GM21737 (cell line): Measurements from ENCODE around the gene LRRC14B.
"Not testable (repeated sequence)": the region's sequence is repeated elsewhere in the genome, so short reads cannot be mapped to it uniquely, and the experiment has no call there.

Source experiments
- ATAC-seq: cut with Tn5 transposase; IDR thresholded peaks from one replicate; pipeline ENCODE4 v1.9.1; 2021; ENCODE audit warnings: mild to moderate bottlenecking, moderate library complexity; ENCODE audit not compliant: unreplicated experiment

The LRRC14B gene

DNA sequence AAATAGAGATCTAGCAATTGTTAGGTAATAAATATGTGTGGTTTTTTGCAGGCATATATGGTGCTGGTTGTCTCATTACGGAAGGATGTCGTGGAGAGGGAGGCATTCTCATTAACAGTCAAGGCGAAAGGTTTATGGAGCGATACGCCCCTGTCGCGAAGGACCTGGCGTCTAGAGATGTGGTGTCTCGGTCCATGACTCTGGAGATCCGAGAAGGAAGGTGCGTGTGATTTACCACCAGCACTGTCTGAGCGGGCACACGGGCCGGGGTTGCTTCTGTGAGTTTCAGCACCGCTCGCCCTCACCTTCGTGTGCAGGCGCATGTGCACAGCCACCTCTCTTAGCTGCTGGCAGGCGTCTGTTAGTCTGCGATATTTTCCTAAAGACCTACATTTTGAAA is 42.1 kb downstream of the LRRC14B start:
- ATAC-seq = not testable (repeated sequence)

DNA sequence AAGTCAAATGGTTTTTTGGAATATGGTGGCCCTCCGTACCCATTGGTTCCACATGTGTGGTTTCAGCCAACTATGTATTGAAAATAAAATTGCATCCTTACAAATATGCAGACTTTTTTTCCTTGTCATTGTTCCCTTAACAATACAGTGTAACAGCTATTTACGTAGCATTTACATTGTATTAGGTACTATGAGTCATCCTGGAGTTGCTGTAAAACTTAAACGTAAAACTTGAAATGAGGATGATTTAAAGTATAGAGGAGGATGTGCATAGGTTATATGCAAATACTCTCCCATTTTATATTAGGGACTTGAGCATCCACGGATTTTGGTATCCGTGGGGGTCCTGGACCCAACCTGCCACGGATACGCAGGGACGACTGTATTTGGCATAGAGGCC is 43.2 kb downstream of the LRRC14B start:
- ATAC-seq = no peak

DNA sequence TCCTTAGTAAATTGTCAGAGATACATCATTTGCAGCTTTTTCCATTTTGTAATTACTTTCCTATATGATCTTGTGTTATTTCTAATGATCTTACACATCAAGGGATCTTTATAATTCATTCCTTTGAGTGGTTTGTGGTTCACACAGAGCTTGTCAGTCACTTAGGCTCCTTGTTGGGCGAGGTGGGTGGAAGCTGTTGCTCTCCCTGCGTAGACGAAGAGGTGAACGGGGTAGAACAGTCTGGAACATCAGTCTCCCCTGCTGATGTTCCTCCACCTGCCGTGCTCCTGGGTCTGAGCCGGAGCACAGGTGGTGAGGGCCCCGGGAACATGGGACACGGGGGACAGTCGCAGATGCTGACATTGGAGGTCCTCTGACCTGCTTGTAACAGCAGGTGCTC is 44.2 kb downstream of the LRRC14B start:
- ATAC-seq = not testable (repeated sequence)

DNA sequence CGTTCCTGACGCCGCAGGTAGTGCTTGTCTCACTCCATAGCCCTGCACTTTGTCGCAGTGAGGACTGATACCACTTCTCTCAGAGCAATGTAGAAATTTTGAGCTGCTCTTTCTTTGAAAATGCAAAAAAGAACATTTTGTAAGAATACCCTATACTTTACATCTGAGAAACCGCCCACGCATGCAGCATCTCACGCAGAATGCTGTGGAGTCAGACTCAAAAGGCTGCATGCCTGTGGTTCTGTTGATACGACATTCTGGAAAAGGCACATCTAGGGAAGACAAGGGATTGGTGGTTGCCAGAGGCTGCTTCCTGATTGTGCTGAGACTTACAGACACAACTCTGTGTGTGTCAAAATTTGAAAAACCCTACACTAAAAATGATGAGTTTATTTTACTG is 46.6 kb downstream of the LRRC14B start:
- not testable (repeated sequence) for ATAC-seq

DNA sequence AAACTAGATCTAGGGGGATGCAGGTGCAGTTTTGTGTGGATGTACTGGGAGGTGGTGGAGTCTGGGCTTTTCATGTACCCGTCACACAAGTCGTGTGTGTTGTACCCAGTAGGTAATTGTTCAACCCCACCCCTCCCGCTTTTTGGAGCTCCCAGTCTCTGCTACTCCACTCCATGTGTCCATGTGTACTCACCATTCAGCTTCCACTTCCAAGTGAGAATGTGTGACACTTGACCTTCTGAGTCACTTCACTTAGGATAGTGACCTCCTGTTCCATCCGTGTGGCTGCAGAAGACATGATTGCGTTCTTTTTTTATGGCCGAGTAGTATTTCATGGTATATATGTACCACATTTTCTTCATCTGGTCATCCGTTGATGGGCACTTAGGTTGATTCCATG is 49.3 kb downstream of the LRRC14B start:
- not testable (repeated sequence) for ATAC-seq

DNA sequence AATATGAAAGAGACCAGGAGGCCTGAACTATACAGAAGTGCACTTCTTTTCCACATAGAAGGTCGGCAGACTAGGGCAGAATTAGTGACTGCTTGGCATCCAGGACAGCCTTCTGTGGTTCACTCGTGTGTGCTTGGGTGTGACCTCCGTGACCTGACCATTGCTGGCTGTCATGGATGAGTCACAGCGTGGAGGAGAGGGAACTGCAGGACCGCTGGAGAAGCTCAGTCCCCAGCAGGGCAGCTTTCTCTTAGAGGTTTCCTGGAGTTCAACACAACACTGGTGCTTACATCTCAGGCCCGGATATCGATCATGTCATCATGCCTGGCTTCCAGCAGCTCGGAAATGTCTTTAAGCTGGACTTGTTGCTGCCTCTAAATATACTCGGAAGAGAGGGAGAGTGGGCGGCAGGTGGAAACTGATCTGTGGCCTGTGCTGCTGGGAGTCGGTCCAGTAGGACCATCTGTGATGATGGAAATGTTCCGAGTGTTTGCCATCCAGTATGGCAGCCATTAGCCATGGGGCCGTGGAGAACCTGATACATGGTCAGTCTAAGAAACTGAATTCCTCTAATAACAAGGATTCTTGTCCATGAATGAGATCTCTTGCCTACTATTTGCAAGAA is 49.9 kb downstream of the LRRC14B start:
- ATAC-seq = not testable (repeated sequence)

DNA sequence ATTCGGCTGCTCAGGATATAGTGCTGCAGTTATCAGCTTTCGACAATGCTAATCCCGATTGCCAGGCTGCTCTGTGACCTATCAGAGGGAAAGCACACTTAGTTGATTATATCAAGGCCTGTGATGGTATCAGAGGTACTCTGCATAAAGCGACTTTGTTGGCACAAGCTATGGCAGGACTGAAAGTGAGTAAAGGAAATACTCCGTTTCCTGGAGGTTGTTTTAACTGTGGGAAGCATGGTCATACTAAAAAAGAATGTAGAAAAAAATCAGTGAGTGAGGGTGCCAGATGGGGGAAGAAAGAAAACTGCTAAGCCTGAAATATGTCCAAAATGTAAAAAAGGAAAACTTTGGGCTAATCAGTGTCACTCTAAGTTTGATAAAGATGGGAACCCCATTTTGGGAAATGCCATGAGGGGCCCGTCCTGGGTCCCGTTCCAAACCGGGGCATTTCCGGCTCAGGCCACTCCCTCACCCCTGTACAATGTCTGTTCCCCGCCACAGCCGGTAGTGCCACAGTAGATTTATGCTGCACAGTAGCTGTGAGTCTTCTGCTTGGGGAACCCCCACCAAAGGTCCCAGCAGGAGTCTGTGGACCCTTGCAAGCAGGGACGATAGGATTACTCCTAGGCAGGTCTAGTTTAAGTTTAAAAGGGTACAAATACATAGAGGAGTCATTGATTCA is 52.5 kb downstream of the LRRC14B start:
- not testable (repeated sequence) for ATAC-seq

DNA sequence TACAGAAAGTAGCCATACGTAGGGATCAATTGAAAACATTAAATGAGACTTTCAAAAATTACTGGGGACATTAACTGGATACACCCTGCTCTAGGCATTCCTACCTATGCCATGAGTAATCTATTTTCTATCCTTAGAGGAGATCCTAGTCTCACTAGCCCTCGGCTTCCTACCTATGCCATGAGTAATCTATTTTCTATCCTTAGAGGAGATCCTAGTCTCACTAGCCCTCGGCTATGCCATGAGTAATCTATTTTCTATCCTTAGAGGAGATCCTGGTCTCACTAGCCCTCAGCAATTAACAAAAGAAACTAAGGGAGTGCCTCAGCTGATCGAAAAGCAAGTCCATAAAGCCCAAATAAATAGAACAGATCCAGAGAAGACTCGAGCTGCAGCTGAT is 54.4 kb downstream of the LRRC14B start:
- ATAC-seq = not testable (repeated sequence)
